B cell (primary cell): ENCODE data around the gene JAK1. TPM values are rescaled to one million over a fixed set of nuclear protein-coding genes. Genes with fewer than 3 reads are reported as not detected.

Experiments used
- ATAC-seq: fragments of 200-7000 bp; cut with Tn5 transposase; one replicate; pipeline ENCODE4 v1.10.0; 2021; ENCODE audit warnings: low read depth, mild to moderate bottlenecking, moderate number of reproducible peaks, moderate library complexity
- CTCF ChIA-PET: fragments of 350-600 bp; sonication (Branson Sonifier 250); formaldehyde crosslinking; loops from one replicate; lab custom pipeline; 2021; ENCODE audit warnings: antibody characterized with exemption, inconsistent platforms; lab: Charles Lee
- POLR2A ChIA-PET: fragments of 350-600 bp; sonication (Branson Sonifier 250); formaldehyde crosslinking; loops from one replicate; lab custom pipeline; 2021; ENCODE audit warnings: antibody characterized with exemption; lab: Charles Lee
- DNase-seq: peaks from one replicate; pipeline ENCODE4 v3.0.0; 2013
- H2AFZ ChIP-seq: 2 replicates; pipeline ENCODE4 v1.6.1; 2012; ENCODE audit warnings: mild to moderate bottlenecking, low read depth, low read length; ENCODE audit not compliant: insufficient read depth, poor library complexity, severe bottlenecking
- H3K27ac ChIP-seq, 2 donors: 1 replicate in 1 of 2; 2 replicates in 1 of 2; pipeline ENCODE4 v1.5.1; 2012 to 2013; ENCODE audit warnings: low read length in 2 of 2, mild to moderate bottlenecking in 2 of 2, moderate library complexity in 1 of 2
- H3K27me3 ChIP-seq, 4 experiments: fragments of 200-600 bp in 1 of 4; sonication (generic) in 1 of 4; replicated peaks in 1 of 4; 1 replicate in 2 of 4; 2 replicates in 2 of 4; pipeline versions ENCODE4 v1.6.1 to v1.7.0; 2013 to 2016; ENCODE audit warnings: low read length in 3 of 4, mild to moderate bottlenecking in 2 of 4, mixed read lengths in 1 of 4, moderate library complexity in 1 of 4; ENCODE audit not compliant: insufficient read depth in 4 of 4, control insufficient read depth in 3 of 4; ENCODE audit errors: control extremely low read depth in 1 of 4
- H3K36me3 ChIP-seq, 2 experiments: replicated peaks in 1 of 2; 1 replicate in 1 of 2; 2 replicates in 1 of 2; pipeline versions ENCODE4 v1.6.1 to v1.7.1; 2013; ENCODE audit warnings: low read length in 1 of 2; ENCODE audit not compliant: insufficient read depth in 2 of 2, control insufficient read depth in 1 of 2; ENCODE audit errors: control extremely low read depth in 1 of 2, extremely low read depth in 1 of 2
- H3K4me1 ChIP-seq, 2 donors: fragments of 200-600 bp in 1 of 2; sonication (generic) in 1 of 2; 1 replicate in 1 of 2; 2 replicates in 1 of 2; pipeline versions ENCODE4 v1.5.1 to v1.6.1; 2013 to 2017; ENCODE audit warnings: low read length in 2 of 2; ENCODE audit not compliant: control insufficient read depth in 2 of 2, insufficient read depth in 2 of 2
- H3K4me2 ChIP-seq: replicated peaks from 2 replicates; pipeline ENCODE3; 2012; ENCODE audit warnings: mild to moderate bottlenecking, low read depth, low read length; ENCODE audit not compliant: poor library complexity, severe bottlenecking
- H3K4me3 ChIP-seq, 5 experiments: fragments of 200-600 bp in 1 of 5; sonication (generic) in 1 of 5; 1 replicate in 3 of 5; 2 replicates in 2 of 5; pipeline versions ENCODE4 v1.5.1 to v1.7.0; 2011 to 2016; ENCODE audit warnings: low read length in 4 of 5, mild to moderate bottlenecking in 4 of 5, low read depth in 2 of 5, control low read depth in 1 of 5, moderate library complexity in 1 of 5; ENCODE audit not compliant: insufficient read depth in 1 of 5; ENCODE audit errors: control extremely low read depth in 1 of 5, extremely low read depth in 1 of 5
- H3K79me2 ChIP-seq: fragments of 200-600 bp; sonication (generic); one replicate; pipeline ENCODE4 v1.6.0; 2016; ENCODE audit warnings: low read length; ENCODE audit not compliant: control insufficient read depth, insufficient read depth
- H3K9ac ChIP-seq: fragments of 200-600 bp; sonication (generic); 2 replicates; pipeline ENCODE4 v1.6.1; 2017; ENCODE audit warnings: mild to moderate bottlenecking, low read length, moderate library complexity
- H3K9me3 ChIP-seq, 3 donors: one replicate each; pipeline versions ENCODE4 v1.6.1 to v1.7.1; 2013; ENCODE audit warnings: low read length in 2 of 3; ENCODE audit not compliant: control insufficient read depth in 2 of 3, insufficient read depth in 1 of 3; ENCODE audit errors: control extremely low read depth in 1 of 3
- H4K20me1 ChIP-seq: 2 replicates; pipeline ENCODE4 v1.6.0; 2012; ENCODE audit warnings: mild to moderate bottlenecking, low read length; ENCODE audit not compliant: insufficient read depth, control insufficient read depth, poor library complexity, severe bottlenecking
- H3K27ac Mint-ChIP-seq: one replicate; pipeline ENCODE4 v1.8.0; 2021; ENCODE audit warnings: mixed read lengths
- H3K27me3 Mint-ChIP-seq: one replicate; pipeline ENCODE4 v1.8.0; 2021; ENCODE audit warnings: mixed read lengths
- H3K4me1 Mint-ChIP-seq: one replicate; pipeline ENCODE4 v1.8.0; 2021; ENCODE audit warnings: mixed read lengths
- H3K4me3 Mint-ChIP-seq: one replicate; pipeline ENCODE4 v1.8.0; 2021; ENCODE audit warnings: mixed read lengths
- H3K9me3 Mint-ChIP-seq: one replicate; pipeline ENCODE4 v1.8.0; 2022; ENCODE audit warnings: mixed read lengths; ENCODE audit not compliant: insufficient read depth
- CTCF ChIP-seq: fragments of 200-600 bp; IDR thresholded peaks from one replicate; pipeline ENCODE4 v1.8.0; 2022; ENCODE audit warnings: antibody characterized with exemption, mild to moderate bottlenecking
- EZH2 ChIP-seq: IDR thresholded peaks from 2 replicates; pipeline ENCODE4 v1.6.1; 2012; ENCODE audit warnings: borderline replicate concordance, low read depth, mild to moderate bottlenecking, moderate library complexity, low read length; ENCODE audit not compliant: insufficient read depth, poor library complexity, severe bottlenecking
- WGBS: methylation state at CpG from one replicate; pipeline ENCODE4 v1.1.5; 2013; ENCODE audit warnings: missing lambda C conversion rate; ENCODE audit not compliant: insufficient coverage; 5-methylcytosine and 5-hydroxymethylcytosine counted together
- intact Hi-C: fragments of 100-400 bp; cut with micrococcal nuclease; formaldehyde crosslinking; loops from one replicate; pipeline ENCODE4 v1.10.0; 2022
- polyA plus RNA-seq: library from polyadenylated mRNA; depleted of rRNA; stranded (reverse); fragments of >200 nt; gene quantifications from 2 replicates; pipeline ENCODE4 v1.2.3, GENCODE V29; 2012
- total RNA-seq, 2 donors: library from RNA; stranded (reverse); fragments of 120-200 nt in 1 of 2; gene quantifications; 1 replicate in 1 of 2; 2 replicates in 1 of 2; pipeline versions ENCODE4 v1.2.3 to v1.2.4, GENCODE V29; 2013 to 2022

JAK1 gene
- total and polyA plus RNA-seq, 2 donors (not counting 1 experiment from before 2014, with no cell fraction given) = 99.0 to 244 TPM

- Histone ChIP-seq H3K4me2 (no peak overlapping the region), H3K9me3 (peaks cover 0 to 4% (median 0%) of the 10 kb centered on the region in 3 donors), H3K9ac (no peak overlapping the region), H3K27ac (no peak overlapping the region), H3K36me3 (no peaks in the 10 kb centered on the region), H4K20me1 (no peaks in the 10 kb centered on the region), H3K27me3 (no peaks in the 10 kb centered on the region), H3K79me2 (peaks cover 12% of the 10 kb centered on the region), H3K4me3 (no peak overlapping the region), H3K4me1 (peaks cover 6 to 10% of the 10 kb centered on the region in 2 donors), H2AFZ (no peak overlapping the region)
- intact Hi-C loops = no loop called here
- ChIA-PET CTCF (no interaction called here), POLR2A (no interaction called here)
- no peaks in the 10 kb centered on the region for H3K27me3 Mint-ChIP-seq
- ATAC-seq = no peak
- peaks cover 10% of the 10 kb centered on the region for H3K4me1 Mint-ChIP-seq
- no peaks in the 10 kb centered on the region for H3K9me3 Mint-ChIP-seq
- DNase-seq = no peak
- H3K4me3 Mint-ChIP-seq = no peak overlapping the region
- TF ChIP-seq EZH2 (no peak), CTCF (no peak)
- H3K27ac Mint-ChIP-seq = no peak overlapping the region
Observed at GRCh38 chr1:65014321-65014720, 48.0 kb upstream of the JAK1 start.

GRCh38 chr1:65011983-65012382 lies 45.6 kb upstream of the JAK1 start:
- ATAC-seq (no peak), DNase-seq (no peak)
- Histone ChIP-seq H3K27me3 (no peaks in the 10 kb centered on the region), H3K4me1 (peaks cover 14 to 23% of the 10 kb centered on the region in 2 donors), H3K4me2 (no peak overlapping the region), H3K36me3 (no peaks in the 10 kb centered on the region), H3K9me3 (peaks cover 0 to 4% (median 0%) of the 10 kb centered on the region in 3 donors), H3K79me2 (peaks cover 18% of the 10 kb centered on the region), H3K27ac (no peak overlapping the region), H3K4me3 (no peak overlapping the region), H3K9ac (no peak overlapping the region), H2AFZ (no peak overlapping the region), H4K20me1 (no peaks in the 10 kb centered on the region)
- TF ChIP-seq CTCF (no peak), EZH2 (no peak)
- no peaks in the 10 kb centered on the region for H3K9me3 Mint-ChIP-seq
- ChIA-PET CTCF (interaction anchor here (0.5 to 1.6 kb wide), 2 partner anchors 9 to 19 kb away, joined by 3 to 8 read pairs; no protein-coding TSS in a partner anchor), POLR2A (interaction anchor here (0.5 kb wide), 1 partner anchor 27 kb away, joined by 5 read pairs; no protein-coding TSS in a partner anchor)
- H3K4me3 Mint-ChIP-seq = no peak overlapping the region
- peaks cover 22% of the 10 kb centered on the region for H3K4me1 Mint-ChIP-seq
- intact Hi-C loops = no loop called here
- 95% methylated on average over 1 of the region's 2 CpGs for WGBS
- H3K27ac Mint-ChIP-seq = no peak overlapping the region
- no peaks in the 10 kb centered on the region for H3K27me3 Mint-ChIP-seq
